HL-60/S4 treated with retinoic acid at 250 ng/mL for 4 days and 3 days (cell line): Measurements from ENCODE around the gene CAMK2D.
"Not testable (repeated sequence)": the region's sequence is repeated elsewhere in the genome, so short reads cannot be mapped to it uniquely, and the experiment has no call there.

Experiments
- in situ Hi-C: fragments of 300-500 bp; cut with MboI; formaldehyde crosslinking; loops from 2 replicates; pipeline ENCODE4 v1.7.0; 2022; ENCODE audit warnings: low sequenced_read_pairs

Gene CAMK2D

DNA sequence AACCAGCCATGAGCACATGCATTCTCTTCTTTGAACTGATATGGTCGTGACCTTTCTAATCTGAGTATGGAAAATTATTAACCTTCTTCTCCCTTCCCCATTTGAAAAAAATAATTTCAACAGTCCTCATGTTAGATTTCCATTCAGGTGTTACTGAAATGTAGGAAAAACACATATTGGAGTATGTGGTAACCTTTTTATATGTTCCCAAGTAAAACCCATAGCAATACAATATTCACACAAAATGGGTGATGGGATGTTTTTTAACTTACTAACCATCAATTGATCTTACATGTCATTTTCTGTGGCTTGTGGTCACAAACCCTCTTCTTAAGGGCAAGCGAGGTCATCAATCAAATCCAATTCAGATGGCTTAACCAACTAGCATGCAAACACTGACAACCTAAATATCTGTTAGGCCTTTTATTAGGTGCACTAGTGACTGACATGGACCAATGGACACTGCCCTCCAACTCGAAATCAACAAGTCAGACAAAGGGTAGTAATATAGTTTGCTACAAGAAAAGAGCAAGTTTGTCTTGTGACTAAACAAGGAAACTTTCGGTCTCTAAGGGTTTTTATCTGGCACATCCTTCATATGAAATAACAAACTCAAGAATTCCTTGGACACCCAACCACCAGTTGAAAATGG is 74.3 kb downstream of the CAMK2D start:
- in situ Hi-C loops = no loop called here

DNA sequence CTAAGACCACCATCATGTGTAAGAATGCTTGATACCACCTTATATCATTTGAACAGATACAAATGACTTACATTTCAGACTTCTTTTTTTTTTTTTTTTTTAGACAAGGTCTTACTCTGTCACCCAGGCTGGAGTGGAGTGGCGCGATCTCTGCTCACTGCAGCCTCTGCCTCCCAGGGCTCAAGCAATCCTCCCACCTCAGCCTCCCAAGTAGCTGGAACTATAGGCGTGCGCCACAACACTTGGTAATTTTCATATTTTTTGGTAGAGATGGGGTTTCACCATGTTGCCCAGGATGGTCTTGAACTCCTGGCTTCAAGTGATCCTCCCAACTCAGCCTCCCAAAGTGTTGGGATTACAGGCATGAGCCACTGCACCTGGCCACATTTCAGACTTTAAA is 76.4 kb downstream of the CAMK2D start:
- in situ Hi-C loops = not testable (repeated sequence)

DNA sequence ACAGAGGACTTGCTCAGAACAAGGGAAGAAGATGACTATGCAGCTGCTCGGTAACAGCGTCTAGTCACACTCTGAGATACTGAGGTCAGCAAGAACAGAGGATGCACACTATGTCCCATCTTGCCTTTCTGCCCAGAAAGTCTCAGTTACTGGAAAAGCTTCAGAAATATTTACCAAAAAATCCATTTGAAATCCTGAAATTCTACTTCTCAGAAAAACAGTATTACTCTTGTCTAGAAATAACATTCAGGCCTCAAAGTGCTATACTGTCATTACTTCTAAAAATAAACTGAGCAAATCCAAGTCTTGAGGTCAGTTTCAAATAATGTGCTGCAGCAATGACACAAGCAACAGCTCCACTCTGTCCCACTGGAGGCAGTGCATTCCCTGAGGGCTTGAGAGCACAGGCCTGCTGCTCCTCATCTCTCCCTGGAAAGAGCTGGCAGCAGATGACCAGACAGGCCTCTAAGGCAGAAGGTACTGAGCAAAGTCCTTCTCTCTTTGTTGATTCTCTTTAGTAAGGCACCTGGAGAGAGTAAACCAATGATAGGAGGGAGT is 76.9 kb downstream of the CAMK2D start:
- in situ Hi-C loops = no loop called here

DNA sequence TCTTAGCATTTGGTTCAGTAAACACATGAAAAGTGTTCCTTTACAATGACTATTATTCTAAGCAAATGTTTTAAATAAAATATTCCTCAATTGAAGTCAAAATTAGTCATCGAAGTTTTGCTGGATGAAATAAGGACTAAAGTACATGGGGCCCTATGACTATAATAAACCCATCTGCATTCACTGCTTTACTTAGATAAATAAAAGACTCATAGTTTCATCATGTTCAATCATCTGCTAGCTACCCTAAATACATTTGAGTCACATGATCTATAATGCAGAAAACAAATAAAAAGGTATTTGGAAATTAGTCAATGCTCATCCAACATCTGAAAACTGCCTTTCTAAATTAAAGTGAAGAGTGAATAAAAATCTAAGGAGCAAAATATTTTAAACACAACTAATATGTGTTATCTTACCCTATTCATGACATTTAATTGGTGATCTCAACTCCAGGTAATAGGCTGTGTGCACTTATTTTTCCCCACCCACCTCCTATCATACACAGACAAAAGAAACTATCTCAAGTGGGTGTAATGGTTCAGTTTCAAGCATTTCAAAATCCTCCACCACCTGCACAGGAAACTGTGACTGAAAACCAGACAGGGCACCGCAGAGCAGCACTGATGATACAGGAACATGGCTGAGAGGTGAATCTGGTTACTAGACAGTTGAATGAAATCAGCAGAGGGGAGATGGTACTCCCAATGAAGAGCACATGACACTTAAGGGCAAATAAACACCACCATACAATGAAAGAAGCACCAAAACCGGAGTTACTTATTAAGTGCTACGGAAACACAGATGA is 78.6 kb downstream of the CAMK2D start:
- in situ Hi-C loops = no loop called here

DNA sequence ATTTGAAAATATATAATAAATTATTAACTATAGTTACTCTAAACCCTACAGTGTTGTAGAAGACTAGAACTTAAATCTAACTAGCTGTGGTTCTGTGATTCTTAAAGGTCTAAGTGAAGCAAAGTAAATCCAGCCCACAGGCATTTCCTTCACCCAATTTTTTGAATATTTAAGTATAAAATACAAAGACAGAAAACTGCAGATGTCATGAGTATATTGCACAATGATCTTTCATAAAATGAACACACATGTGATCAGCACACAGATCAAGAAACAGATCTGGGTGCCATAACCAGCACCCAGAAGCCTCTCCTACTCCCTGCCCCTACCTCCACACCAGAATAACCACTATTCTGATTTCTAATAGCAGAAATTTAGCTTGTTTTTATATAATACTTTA is 82.9 kb downstream of the CAMK2D start:
- in situ Hi-C loops = no loop called here

DNA sequence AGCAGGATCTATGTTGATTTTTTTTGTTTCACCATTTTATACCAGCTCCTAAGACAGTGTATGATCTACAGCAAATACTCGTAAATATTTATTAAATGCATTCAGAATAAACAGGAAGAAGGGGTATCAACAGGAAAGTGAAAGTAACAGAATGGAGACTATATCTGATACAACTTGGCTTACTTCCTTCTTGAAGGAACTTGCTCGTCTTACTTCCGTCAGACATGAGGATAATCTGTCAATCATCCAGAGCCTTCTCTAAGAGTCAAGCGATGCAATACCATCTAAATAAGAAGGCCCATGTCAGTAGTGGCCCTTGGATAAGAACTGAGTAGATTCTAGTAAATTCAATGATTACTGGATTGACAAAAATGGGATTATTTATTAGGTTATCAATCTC is 84.2 kb downstream of the CAMK2D start:
- in situ Hi-C loops = no loop called here

DNA sequence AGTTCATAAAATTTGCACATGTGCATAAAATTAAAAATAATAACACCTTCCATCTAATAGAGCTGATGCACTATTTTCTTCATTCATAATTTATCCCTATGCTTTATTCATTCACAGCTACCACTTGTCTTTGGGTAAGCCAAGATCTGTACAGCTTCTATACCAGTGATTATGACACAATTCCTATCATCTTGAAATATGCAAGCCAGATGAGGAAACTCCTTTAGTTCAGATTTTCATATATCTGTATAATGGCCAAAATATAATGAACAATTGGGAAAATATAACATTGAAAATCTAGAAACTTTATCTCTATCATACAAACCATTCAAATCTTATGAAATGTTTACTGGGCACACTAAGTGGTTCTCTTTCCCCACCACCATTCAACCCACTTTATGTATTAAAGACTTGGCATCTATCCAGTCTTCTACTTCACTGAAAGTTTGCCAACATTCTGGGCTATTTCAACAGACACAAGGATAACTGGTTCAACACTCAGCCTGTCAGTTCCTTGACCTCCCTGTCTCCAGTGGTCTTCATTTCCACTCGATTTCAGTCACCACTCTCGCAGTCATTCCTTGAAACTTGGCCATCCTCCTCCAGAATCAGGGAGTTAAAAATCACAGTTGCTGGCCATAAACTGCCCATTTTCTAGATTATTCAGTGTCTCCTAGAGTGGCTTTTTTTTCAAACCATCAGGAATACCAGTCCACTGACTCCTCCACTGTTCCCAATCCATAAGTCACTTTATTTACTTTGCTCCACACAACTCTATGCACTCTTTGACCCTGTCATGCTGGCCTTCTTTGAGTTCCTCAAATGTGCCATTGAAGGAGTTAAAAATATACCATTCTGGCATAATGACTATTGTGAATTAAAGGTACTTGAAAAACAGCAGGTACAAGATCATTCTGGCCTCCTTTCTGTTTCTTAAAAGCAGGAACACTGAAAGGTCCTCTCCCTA is 85.5 kb downstream of the CAMK2D start:
- in situ Hi-C loops = no loop called here

DNA sequence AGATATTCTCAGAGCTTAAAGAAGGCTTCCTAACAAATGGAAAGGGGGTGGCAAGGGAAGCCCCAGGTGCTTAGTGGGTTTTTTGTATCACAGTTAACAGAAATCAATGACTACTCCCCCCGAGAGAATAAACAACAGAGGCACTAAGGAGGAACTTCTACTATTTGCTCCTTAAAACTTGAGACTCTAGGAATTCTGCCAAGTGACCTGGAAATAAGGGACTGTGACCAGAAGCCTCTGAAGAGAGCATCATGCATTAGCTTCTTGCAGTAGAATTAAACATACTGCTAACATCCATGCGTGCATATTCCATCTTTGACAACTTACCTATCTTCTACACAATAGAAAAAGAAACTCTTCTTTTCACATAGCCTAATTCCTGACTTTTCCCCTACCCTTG is 86.8 kb downstream of the CAMK2D start:
- in situ Hi-C loops = no loop called here

DNA sequence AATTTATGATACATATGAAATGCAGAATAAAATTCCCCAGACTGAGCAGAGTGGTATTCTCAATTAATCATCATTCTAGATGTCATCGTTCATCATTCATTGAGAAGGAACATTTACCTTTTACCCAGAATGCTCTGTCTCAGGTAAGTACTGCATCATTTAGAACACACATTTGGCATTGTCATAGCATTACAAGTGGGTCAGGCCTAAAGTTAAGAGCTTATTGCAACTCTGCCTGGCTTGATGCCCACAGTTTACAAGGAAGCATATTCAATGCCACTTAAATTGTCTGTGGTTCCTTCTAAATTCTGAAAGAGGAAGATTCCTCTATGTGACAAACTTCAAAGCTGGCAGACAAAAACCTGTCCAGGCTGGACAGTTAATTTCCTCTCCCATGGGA is 87.3 kb downstream of the CAMK2D start:
- in situ Hi-C loops = no loop called here

DNA sequence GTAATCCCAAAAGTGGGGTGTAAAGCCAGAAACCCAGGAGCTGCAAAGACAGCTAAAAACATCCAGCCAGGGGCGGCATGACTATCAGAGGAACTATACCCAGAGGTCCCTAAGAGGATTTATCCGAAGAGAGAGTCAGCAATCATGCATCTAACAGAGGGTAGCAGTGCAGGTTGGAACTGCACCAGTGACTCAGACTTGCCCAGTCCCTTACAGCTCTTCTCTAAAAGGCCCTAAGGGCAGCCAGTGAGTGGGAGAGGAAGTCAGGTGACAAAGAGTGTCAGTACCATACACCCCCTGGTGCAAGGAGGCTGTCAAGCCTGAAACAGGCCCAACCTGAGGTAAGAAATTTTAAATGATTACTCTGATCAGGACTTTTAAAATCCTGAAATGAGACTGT is 88.1 kb downstream of the CAMK2D start:
- in situ Hi-C loops = no loop called here

DNA sequence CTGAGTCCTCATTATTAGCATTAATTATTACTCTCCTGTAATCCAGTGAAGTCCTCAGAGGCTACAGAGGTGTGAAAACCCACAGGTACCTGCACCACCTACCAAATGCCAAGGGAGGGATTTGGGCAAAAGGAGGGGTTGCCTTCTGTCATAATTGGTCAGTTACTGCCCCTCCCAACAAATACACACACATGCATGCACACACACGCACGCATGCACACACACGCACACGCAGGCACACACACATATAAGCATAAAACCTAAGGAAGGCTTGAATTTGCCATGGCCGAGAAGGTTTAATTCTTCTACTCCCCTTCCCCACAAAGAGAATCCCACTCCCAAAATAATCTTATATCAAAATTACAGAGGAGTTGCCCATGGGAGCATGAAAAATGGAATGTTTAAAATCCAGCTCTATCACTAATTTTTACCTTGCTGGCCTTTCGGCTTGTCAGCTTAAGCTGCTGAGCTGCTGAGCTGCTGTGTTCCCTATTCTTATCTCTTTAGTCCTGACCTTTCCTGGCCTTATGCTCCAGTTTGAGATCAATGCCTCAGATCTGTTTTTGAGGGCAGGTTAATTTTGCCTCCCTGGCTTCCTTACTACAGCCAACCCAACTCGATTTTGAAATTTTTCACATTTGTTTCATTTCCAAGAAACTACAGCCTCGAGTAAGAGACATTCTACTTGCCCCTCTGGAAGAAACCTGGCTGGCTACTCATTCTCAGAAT is 95.0 kb downstream of the CAMK2D start:
- in situ Hi-C loops = no loop called here

DNA sequence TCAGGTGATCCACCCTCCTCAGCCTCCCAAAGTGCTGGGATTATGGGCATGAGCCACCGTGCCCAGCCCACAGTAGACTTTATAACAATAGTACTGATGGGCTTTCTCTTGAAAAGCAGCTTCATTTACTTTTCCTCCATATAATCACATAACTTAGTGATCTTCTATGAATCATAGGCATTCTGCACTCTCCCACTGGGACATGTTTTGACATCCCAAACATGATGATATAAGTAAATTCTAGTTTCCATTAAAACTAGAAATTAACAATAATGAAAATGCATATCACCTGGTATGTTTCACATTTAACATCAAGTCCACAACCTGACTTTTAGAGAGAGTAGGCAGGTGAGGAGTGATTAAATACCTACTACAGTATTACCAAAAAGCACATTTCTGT is 96.5 kb downstream of the CAMK2D start:
- in situ Hi-C loops = no loop called here

DNA sequence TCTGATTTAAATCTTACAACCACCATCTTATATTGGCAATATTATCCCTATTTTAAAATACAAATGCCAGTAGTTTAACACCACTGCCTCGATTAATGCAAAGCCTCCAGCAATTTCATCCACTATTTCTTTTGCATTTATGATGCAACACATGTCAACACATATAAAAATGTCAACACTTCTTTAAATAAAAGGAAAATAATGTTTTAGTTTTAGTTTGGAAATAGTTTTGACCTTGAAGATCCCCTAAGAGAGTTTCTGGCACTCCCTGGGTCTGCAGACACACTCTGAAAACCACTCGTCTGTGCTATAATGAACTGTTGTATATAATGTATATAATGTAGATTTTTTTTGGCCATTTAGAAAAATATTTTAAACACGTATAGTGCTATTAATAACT is 99.0 kb downstream of the CAMK2D start:
- in situ Hi-C loops = no loop called here

DNA sequence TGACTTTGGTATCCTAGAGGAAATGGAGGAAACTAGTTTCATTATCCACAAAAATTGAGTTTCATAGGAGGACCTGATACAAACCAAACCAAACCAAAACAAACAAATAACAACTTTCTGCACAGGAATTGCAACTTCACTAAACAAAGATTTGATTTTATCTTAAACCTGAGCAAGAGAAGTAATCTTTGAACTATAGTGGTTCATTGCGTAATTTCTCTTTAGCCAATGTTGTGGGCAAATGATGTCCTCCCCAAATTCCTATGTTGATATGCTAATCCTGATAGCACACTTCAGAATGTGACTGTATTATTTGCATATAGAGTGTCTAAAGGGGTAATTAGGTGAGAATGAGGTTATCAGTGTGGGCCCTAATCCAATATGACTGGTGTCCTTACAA is 102.4 kb downstream of the CAMK2D start:
- in situ Hi-C loops = no loop called here

DNA sequence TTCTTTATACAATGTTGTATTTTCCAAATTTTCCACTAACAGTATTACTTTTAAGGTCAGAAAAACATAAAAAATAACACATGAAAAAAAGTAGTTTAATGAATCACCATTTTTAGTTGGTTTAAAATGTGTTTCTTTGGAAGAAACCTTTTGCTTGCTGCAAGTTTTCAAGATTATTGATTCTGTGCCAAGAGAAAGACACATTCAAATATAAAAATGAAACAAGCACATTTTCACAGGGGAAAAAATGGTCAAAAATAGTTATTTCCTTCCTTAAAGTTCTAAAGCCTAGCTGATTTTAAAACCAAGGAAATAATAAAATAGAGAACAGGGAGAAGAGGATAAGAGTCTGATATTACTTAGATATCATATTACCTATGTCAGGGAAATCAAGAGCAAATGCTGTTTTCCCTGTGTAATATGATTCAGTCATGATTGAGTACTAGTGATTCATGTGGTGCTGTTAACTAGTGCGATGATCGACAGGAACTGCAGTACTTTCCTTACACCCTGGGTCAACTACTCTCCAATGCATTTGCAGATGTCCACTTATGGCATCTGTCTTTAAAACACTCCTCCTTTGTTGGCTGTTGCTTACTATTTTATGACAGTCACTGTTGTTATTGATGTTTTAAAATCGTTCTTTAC is 103.8 kb downstream of the CAMK2D start:
- in situ Hi-C loops = no loop called here

DNA sequence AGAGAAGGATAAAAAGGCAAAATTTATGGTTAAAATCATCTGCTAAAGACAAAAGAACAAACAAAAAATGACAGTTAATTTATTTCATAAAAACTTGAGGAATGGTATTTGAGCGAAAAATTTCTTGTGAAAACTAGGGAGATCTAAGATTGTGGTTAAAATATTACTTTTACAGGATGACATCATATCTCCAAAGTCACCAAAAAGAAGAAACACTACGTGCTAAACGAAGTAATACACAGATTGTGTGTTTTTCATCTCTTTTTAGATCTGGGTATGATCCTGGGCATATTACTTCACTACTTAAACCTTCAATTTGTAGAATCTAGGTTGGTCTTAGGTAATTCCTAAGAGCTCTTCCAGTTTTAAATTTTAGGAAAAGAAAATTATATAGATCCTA is 107.7 kb downstream of the CAMK2D start:
- in situ Hi-C loops = no loop called here

DNA sequence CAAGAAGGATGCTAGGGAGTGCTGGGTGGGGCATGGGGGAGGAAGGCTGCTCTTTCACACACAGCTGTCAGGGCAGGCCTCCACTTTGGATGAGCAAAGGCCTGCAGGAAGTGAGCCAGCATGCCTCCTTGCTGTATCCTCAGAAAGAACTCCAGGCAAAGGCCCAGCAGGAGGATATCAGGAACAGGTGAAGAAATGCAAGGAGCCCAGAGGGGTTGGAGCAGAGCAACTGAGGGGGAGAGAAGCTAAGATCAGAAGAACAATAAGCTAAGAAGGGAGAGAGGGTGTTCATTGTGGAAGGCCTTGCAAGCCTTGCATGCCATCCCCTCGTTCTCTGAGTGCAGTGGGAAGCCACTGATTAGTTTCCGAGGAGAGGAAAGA is 115.1 kb downstream of the CAMK2D start:
- in situ Hi-C loops = no loop called here

DNA sequence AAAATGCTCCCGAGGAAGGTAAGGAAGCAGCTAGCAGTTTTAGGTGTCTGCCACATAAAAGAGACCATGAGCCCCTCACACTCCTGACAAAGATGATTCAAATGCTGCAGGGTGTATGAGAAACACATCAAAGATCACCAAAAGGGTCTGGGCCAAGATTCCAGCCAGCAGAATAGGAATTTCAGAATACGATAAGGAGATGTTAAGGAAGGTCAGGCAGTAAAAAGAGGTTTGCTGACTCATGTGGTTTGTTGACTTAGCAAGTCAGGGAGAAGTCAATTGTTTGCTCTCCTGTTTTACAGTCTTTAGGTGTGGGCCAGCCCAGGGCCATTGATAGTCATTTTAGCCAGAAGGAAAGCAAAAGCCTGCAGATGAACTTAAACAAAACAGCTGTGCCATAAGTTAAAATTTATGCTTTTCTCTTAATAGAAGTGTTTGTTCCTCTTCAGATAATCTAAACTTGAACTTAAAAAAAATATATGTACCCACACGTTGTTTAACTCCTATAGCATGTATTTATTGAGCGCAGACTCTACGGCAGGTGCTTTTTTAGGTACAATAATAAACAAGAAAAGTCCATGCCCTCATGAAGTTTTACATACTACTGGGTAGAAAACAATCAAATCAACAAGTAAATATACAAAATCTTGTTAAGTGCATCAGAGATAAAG is 115.6 kb downstream of the CAMK2D start:
- in situ Hi-C loops = no loop called here

DNA sequence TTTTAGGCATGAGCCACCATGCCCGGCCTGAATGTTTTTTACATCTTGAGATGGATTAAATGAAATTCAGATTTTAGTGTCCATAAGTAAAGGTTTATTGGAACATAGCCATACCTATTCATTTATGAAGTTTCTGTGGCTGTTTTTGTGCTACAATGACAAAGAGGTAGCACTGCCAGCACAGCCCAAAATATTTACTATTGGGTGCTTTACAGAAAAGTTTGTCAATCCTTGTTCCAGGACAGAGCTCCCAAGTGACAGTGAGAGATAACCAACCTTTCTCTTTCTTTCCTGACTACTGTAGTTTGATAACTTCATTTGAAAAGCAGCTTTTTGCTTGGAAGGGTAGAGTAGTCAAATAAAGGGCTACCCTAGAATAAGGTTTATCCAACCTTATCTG is 116.2 kb downstream of the CAMK2D start:
- in situ Hi-C loops = no loop called here

DNA sequence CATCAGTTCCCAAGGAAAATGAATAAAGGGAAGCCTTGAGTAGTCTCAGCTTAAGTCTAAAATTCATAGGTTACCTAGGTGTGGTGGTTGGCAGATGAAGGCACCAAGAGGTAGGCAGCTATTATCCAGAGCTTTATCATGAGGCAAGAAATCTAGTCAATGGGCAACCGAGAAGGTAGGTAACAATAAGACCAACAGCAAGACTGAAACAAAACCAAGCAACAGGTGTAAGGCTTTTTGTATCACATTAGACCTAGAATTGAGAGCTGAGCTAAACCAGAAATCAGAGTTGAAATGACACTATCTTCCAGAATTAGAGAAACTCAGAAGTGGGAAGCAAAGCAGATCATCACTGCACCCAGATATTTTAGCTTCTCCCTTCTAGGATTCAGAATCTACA is 117.1 kb downstream of the CAMK2D start:
- in situ Hi-C loops = no loop called here
